HFFc6 (cell line): ENCODE data around the gene ZNF879. TPM values are rescaled to one million over a fixed set of nuclear protein-coding genes. Genes with fewer than 3 reads are reported as not detected.

ENCODE experiments used
- DNase-seq: peaks from one replicate; pipeline ENCODE4 v3.0.0-alpha.2; 2018
- H3K27ac Mint-ChIP-seq: 2 replicates; pipeline ENCODE4 v1.8.0; 2020; ENCODE audit warnings: mild to moderate bottlenecking, mixed read lengths
- H3K27me3 Mint-ChIP-seq: 2 replicates; pipeline ENCODE4 v1.8.0; 2021; ENCODE audit warnings: mild to moderate bottlenecking, moderate library complexity, mixed read lengths; ENCODE audit not compliant: insufficient read depth
- H3K36me3 Mint-ChIP-seq: 2 replicates; pipeline ENCODE4 v1.8.0; 2021; ENCODE audit warnings: low read depth, mixed read lengths
- H3K4me1 Mint-ChIP-seq: 2 replicates; pipeline ENCODE4 v1.8.0; 2020; ENCODE audit warnings: low read depth, mixed read lengths
- H3K4me3 Mint-ChIP-seq: 2 replicates; pipeline ENCODE4 v1.8.0; 2020; ENCODE audit warnings: mild to moderate bottlenecking, moderate library complexity, mixed read lengths
- H3K9me3 Mint-ChIP-seq: 2 replicates; pipeline ENCODE4 v1.8.0; 2020; ENCODE audit warnings: mild to moderate bottlenecking, mixed read lengths
- CTCF ChIP-seq: fragments of 200-600 bp; sonication (generic); IDR thresholded peaks from 2 replicates; pipeline ENCODE4 v1.5.0; 2021; ENCODE audit warnings: antibody characterized with exemption, mild to moderate bottlenecking
- total RNA-seq, 6 experiments: library from RNA; stranded (reverse); fragmentation: NEBNext Ultra II Directional; extraction: Animal tissue kit (Norgen Biotek cat#: 25700); gene quantifications; 2 replicates in 1 of 6; 3 replicates in 5 of 6; pipeline ENCODE4 v1.2.3, GENCODE V29; 2021

Gene ZNF879
- total RNA-seq, 6 experiments from 2014 or later, result 2.5 to 4.3 (median 2.9) TPM

- DNase-seq, result no peak
- no peak overlapping the region for H3K27ac Mint-ChIP-seq
- TF ChIP-seq CTCF, result no peak
- peaks cover 84% of the 10 kb centered on the region for H3K36me3 Mint-ChIP-seq
- no peak overlapping the region for H3K4me3 Mint-ChIP-seq
- H3K4me1 Mint-ChIP-seq, result no peaks in the 10 kb centered on the region
- peaks cover 98% of the 10 kb centered on the region for H3K9me3 Mint-ChIP-seq
- peaks cover 2% of the 10 kb centered on the region; the same call in 1 of the 2 replicates for H3K27me3 Mint-ChIP-seq
These were observed 55.8 kb downstream of the ZNF879 start for GRCh38 chr5:179079165-179079987.

GRCh38 chr5:179080724-179081123 lies 57.1 kb downstream of the ZNF879 start:
- DNase-seq, result no peak
- H3K36me3 Mint-ChIP-seq, result peaks cover 83% of the 10 kb centered on the region
- no peaks in the 10 kb centered on the region for H3K4me1 Mint-ChIP-seq
- no peak overlapping the region for H3K27ac Mint-ChIP-seq
- peaks cover 4% of the 10 kb centered on the region; the same call in 1 of the 2 replicates for H3K27me3 Mint-ChIP-seq
- H3K4me3 Mint-ChIP-seq, result no peak overlapping the region
- peaks cover 98% of the 10 kb centered on the region for H3K9me3 Mint-ChIP-seq
- no peak for TF ChIP-seq CTCF

Other genes starting within 250 kb of the ZNF879 start
- gene ZNF354B, start 163.9 kb upstream of the ZNF879 start, total RNA-seq, result 1 to 10 TPM; 5.5 to 6.7 (median 6.1) TPM
- gene ZFP2, start 127.9 kb upstream of the ZNF879 start, total RNA-seq, result under 1 TPM in 3 of 6 experiments, not detected in 3; 0.11 to 0.14 (median 0.14) TPM
- gene ZNF454, start 82.6 kb upstream of the ZNF879 start, total RNA-seq, result not detected
- not detected for gene GRM6, start 28.5 kb upstream of the ZNF879 start, total RNA-seq
- gene ZNF354C, start 36.6 kb downstream of the ZNF879 start, total RNA-seq, result 1 to 10 TPM; 3.5 to 4.8 (median 4.4) TPM